GM19043 (cell line): Measurements from ENCODE around the gene C1orf141.
"Not testable (repeated sequence)": the region's sequence is repeated elsewhere in the genome, so short reads cannot be mapped to it uniquely, and the experiment has no call there.

Experiments used
- ATAC-seq: cut with Tn5 transposase; IDR thresholded peaks from one replicate; pipeline ENCODE4 v1.9.1; 2021; ENCODE audit warnings: low read depth; ENCODE audit not compliant: unreplicated experiment

Gene C1orf141

GRCh38 chr1:67134695-67135094 lies at the start of gene C1orf141:
Gene C1orf141, minus strand, starts transcription at chr1:67134970. Its CDS starts 7,730 bp downstream, at chr1:67127240.
- no peak for ATAC-seq

- no peak for ATAC-seq
These were observed 40.8 kb upstream of the C1orf141 start for GRCh38 chr1:67175530-67176087.

GRCh38 chr1:67174716-67175284 lies 40.0 kb upstream of the C1orf141 start:
- peak; percentile 46 for ATAC-seq

GRCh38 chr1:67173988-67174387 lies 39.2 kb upstream of the C1orf141 start:
- ATAC-seq = no peak

GRCh38 chr1:67171978-67172377 lies 37.2 kb upstream of the C1orf141 start:
- no peak for ATAC-seq

GRCh38 chr1:67171574-67171955 lies 36.8 kb upstream of the C1orf141 start:
- ATAC-seq = no peak

- ATAC-seq = no peak
These were observed 36.2 kb upstream of the C1orf141 start for GRCh38 chr1:67170751-67171573.

- ATAC-seq = no peak
These were observed 35.2 kb upstream of the C1orf141 start for GRCh38 chr1:67169932-67170331.

GRCh38 chr1:67169496-67169895 lies 34.7 kb upstream of the C1orf141 start:
- peak; percentile 51 for ATAC-seq

- ATAC-seq = peak; percentile 80
These were observed 31.4 kb upstream of the C1orf141 start, which contains the start of gene IL23R for GRCh38 chr1:67166196-67166595. Gene IL23R, plus strand, starts transcription at chr1:67166454. Its CDS starts 1,667 bp downstream, at chr1:67168121.

- ATAC-seq = no peak
These were observed 30.8 kb upstream of the C1orf141 start for GRCh38 chr1:67165468-67166041.

GRCh38 chr1:67162954-67163353 lies 28.2 kb upstream of the C1orf141 start:
- ATAC-seq = peak; percentile 44

- ATAC-seq = no peak
These were observed 24.5 kb upstream of the C1orf141 start for GRCh38 chr1:67159233-67159632.

GRCh38 chr1:67158401-67158800 lies 23.6 kb upstream of the C1orf141 start:
- ATAC-seq = no peak

GRCh38 chr1:67150931-67151330 lies 16.2 kb upstream of the C1orf141 start:
- no peak for ATAC-seq

GRCh38 chr1:67149179-67149770 lies 14.5 kb upstream of the C1orf141 start:
- ATAC-seq = peak; percentile 95

- peak; percentile 21 for ATAC-seq
These were observed 13.9 kb upstream of the C1orf141 start for GRCh38 chr1:67148516-67149178.

GRCh38 chr1:67147973-67148372 lies 13.2 kb upstream of the C1orf141 start:
- ATAC-seq = not testable (repeated sequence)

GRCh38 chr1:67146539-67146938 lies 11.8 kb upstream of the C1orf141 start:
- ATAC-seq = no peak

- no peak for ATAC-seq
These were observed 11.3 kb upstream of the C1orf141 start for GRCh38 chr1:67146101-67146500.
